Effector memory CD8-positive, alpha-beta T cell (primary cell): Measurements from ENCODE around the gene ATP1A4.

Source experiments
- ATAC-seq: fragments of 150-1000 bp; cut with Tn5 transposase; replicated peaks from 2 replicates; pipeline ENCODE4 v1.10.0; 2021; ENCODE audit warnings: mild to moderate bottlenecking, moderate library complexity
- DNase-seq, 3 experiments: peaks; one replicate each; pipeline ENCODE4 v3.0.0; 2021
- H3K27ac Mint-ChIP-seq, 2 donors: one replicate each; pipeline ENCODE4 v1.8.0; 2022; ENCODE audit warnings: mild to moderate bottlenecking in 2 of 2, mixed read lengths in 2 of 2, moderate library complexity in 2 of 2
- H3K27me3 Mint-ChIP-seq, 2 donors: one replicate each; pipeline ENCODE4 v1.8.0; 2022; ENCODE audit warnings: mixed read lengths in 2 of 2
- H3K36me3 Mint-ChIP-seq: one replicate; pipeline ENCODE4 v1.8.0; 2022; ENCODE audit warnings: mild to moderate bottlenecking, moderate library complexity, mixed read lengths; ENCODE audit not compliant: insufficient read depth
- H3K4me1 Mint-ChIP-seq, 2 donors: one replicate each; pipeline ENCODE4 v1.8.0; 2022; ENCODE audit warnings: low read depth in 2 of 2, mixed read lengths in 2 of 2
- H3K4me3 Mint-ChIP-seq, 2 donors: one replicate each; pipeline ENCODE4 v1.8.0; 2022; ENCODE audit warnings: mild to moderate bottlenecking in 2 of 2, mixed read lengths in 2 of 2, moderate library complexity in 2 of 2
- H3K9me3 Mint-ChIP-seq, 2 donors: one replicate each; pipeline ENCODE4 v1.8.0; 2022; ENCODE audit warnings: mixed read lengths in 2 of 2

Gene ATP1A4

DNA sequence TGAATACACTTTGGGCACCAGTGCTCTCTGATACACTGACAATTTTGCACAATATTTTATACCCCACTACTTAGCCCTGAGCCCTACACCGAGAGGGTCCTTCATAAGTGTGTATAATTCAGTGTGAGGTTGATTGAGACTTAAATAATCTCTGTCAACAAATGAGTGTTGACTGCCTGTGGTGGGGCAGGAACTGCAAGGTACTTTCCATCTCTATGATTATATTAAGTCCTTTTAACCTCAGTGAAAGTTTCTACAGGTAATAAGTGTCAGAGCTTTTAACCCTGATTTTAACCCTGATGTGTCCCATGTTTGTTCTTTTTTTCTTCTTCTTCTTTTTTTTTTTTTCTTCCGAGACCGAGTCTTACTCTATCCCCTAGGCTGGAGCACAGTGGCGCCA lies 44.7 kb downstream of the ATP1A4 start:
- Mint-ChIP-seq H3K27ac (no peak overlapping the region), H3K9me3 (no peaks in the 10 kb centered on the region), H3K4me1 (no peaks in the 10 kb centered on the region), H3K4me3 (no peak overlapping the region), H3K27me3 (no peaks in the 10 kb centered on the region), H3K36me3 (no peaks in the 10 kb centered on the region)
- ATAC-seq = no peak
- no peak for DNase-seq

GRCh38 chr1:160197231-160197630 lies 45.8 kb downstream of the ATP1A4 start:
- no peak overlapping the region for H3K27ac Mint-ChIP-seq
- H3K4me3 Mint-ChIP-seq = no peak overlapping the region
- ATAC-seq = no peak
- no peaks in the 10 kb centered on the region for H3K4me1 Mint-ChIP-seq
- no peaks in the 10 kb centered on the region for H3K36me3 Mint-ChIP-seq
- H3K9me3 Mint-ChIP-seq = no peaks in the 10 kb centered on the region
- no peaks in the 10 kb centered on the region for H3K27me3 Mint-ChIP-seq
- DNase-seq = no peak

GRCh38 chr1:160200786-160201185 lies 49.4 kb downstream of the ATP1A4 start:
- Mint-ChIP-seq H3K9me3 (no peaks in the 10 kb centered on the region), H3K27me3 (no peaks in the 10 kb centered on the region), H3K27ac (no peak overlapping the region), H3K4me3 (no peak overlapping the region), H3K4me1 (peaks cover 5 to 6% of the 10 kb centered on the region in 2 donors), H3K36me3 (peaks cover 4% of the 10 kb centered on the region)
- no peak for DNase-seq
- no peak for ATAC-seq

DNA sequence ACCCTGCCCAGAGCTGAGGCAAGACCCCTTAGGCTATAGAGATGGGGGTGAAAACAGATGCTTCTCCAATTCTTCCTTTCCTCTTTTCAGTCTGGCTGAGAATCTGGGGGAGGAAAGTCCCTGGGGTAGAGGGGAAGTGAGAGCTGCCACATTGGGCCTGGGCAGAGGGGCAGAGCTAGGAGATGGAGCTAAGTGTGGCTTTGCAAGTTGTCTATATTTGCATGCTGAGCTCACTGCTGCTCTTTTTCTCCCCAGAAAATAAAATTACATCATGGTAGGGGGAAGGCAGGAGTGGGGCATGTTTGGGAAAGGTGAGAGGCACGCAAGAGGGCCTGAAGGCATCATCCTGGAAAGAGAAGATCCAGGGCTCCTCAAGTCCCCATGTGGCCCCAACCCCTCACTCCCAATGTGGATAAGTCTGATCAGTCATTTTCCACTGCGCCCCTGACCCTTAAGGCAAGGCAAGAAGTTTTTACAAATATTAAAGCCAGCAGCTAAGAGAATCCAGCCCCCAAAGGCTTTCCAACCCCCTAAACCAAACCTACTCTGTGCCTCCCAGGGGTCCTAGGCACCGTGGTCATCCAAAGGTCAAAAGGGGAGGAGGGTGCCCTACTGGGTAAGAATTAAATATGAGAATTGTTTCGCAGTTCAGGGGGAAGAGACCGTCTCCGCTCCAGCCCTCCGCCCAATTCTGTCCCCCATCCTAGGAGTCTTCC lies 53.3 kb downstream of the ATP1A4 start:
- H3K9me3 Mint-ChIP-seq = no peaks in the 10 kb centered on the region
- DNase-seq = peak in 2 of 3 experiments; percentile 5 to 6
- H3K4me1 Mint-ChIP-seq = peaks cover 24 to 26% of the 10 kb centered on the region in 2 donors
- H3K27me3 Mint-ChIP-seq = no peaks in the 10 kb centered on the region
- peak; percentile 39 for ATAC-seq
- peak overlapping the region; percentile 21 to 90 for H3K27ac Mint-ChIP-seq
- H3K4me3 Mint-ChIP-seq = peak overlapping the region; percentile 83 to 89
- H3K36me3 Mint-ChIP-seq = peaks cover 4% of the 10 kb centered on the region

DNA sequence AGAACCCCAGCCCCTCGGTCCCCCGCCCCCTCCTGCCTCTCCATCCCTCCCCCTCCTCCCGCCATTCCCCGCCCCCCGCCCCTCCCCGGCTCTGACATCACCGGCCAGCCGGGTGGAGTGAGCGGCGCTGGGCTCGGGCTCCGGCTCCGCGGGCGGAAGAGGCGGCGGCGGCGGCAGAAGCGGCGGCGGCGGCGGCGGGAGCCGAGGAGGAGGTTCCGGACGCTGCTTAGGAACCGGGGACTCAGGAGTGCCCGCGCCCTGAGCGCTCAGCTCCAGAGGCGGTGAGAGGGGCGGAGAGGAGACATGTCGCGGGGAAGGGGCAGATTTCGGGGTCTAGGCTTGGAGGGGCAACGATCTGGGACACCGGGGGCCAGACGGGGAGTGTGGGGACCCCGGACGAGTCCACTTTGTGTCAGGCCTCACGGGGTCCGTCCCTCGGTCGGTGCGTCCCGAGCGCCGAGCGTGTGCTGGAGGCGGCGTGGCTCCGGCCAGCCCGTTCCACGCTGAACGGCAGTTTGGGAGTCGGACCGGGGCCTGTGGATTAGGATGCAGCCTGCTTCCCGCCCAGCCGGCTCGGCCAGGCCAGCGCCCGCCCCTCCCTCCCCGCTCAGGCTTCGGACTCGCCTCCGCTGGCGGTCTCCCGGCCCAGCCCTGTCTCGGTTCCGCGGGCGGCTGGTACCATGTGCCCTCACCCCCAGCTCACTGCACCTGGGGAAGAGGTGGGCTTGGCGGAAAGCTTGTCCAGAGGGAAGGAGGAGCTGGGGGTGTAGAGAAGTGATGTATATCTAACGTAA lies 54.0 kb downstream of the ATP1A4 start, which contains the start of gene PEA15:
TSS of gene PEA15 (plus strand) at position 143 of the 794 bp plus-strand sequence. CDS start 6,161 bp downstream, outside the sequence.
- H3K27me3 Mint-ChIP-seq = no peaks in the 10 kb centered on the region
- H3K27ac Mint-ChIP-seq = peak within 1 kb of the TSS; percentile 21 to 90
- peak; percentile 85 for ATAC-seq
- peaks cover 26 to 27% of the 10 kb centered on the region in 2 donors for H3K4me1 Mint-ChIP-seq
- peak within 1 kb of the TSS; percentile 83 to 89 for H3K4me3 Mint-ChIP-seq
- no peaks in the 10 kb centered on the region for H3K9me3 Mint-ChIP-seq
- DNase-seq = peak; percentile 49 to 59 (median 58)
- peaks cover 4% of the 10 kb centered on the region for H3K36me3 Mint-ChIP-seq

GRCh38 chr1:160206036-160206389 lies 54.6 kb downstream of the ATP1A4 start:
- H3K4me1 Mint-ChIP-seq = peaks cover 26 to 27% of the 10 kb centered on the region in 2 donors
- H3K36me3 Mint-ChIP-seq = peaks cover 4% of the 10 kb centered on the region
- peak; percentile 25 to 42 (median 27) for DNase-seq
- H3K27ac Mint-ChIP-seq = peak overlapping the region; percentile 21 to 90
- H3K27me3 Mint-ChIP-seq = no peaks in the 10 kb centered on the region
- ATAC-seq = peak; percentile 66
- H3K9me3 Mint-ChIP-seq = no peaks in the 10 kb centered on the region
- H3K4me3 Mint-ChIP-seq = peak overlapping the region; percentile 83 to 89

DNA sequence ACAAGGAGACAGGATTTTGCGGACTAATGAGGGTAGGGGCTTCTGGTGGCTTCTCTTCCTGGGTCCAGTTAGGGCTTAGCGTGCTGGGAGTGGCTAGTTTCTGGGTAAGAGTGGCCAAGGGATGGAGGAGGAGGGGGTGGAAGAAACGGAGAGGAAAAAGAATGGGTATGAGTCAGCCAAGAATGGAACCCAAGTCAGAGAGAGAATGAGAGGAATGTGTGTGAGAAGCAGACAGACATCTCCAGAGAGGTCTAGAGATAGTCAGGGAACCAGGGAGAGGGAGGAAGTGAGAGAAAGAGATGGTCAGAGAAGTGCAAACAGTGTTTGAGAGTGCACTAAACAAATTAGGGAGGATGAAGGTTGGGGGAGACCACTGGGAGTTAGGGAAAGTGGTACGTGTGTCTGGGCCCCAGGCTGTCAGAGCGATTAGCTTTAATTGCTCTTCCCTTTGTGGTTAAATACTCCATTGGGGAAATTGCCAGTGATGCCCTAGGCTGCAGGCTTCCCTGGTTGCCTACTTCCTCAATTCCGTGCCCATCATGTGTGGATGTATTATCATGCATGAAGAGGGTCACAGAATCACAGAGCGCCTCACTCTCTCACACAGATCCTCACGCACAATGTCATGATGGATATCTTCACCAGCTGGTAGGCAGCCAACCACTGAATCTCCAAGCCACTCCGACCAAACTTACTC lies 55.2 kb downstream of the ATP1A4 start:
- no peak for DNase-seq
- H3K27me3 Mint-ChIP-seq = no peaks in the 10 kb centered on the region
- peaks cover 26 to 27% of the 10 kb centered on the region in 2 donors for H3K4me1 Mint-ChIP-seq
- peak overlapping the region; percentile 83 to 89 for H3K4me3 Mint-ChIP-seq
- H3K36me3 Mint-ChIP-seq = peaks cover 4% of the 10 kb centered on the region
- ATAC-seq = no peak
- H3K9me3 Mint-ChIP-seq = no peaks in the 10 kb centered on the region
- peak overlapping the region; percentile 21 to 90 for H3K27ac Mint-ChIP-seq

- peak overlapping the region; percentile 21 to 90 for H3K27ac Mint-ChIP-seq
- H3K9me3 Mint-ChIP-seq = no peaks in the 10 kb centered on the region
Observed at GRCh38 chr1:160207118-160207650, 55.8 kb downstream of the ATP1A4 start.

DNA sequence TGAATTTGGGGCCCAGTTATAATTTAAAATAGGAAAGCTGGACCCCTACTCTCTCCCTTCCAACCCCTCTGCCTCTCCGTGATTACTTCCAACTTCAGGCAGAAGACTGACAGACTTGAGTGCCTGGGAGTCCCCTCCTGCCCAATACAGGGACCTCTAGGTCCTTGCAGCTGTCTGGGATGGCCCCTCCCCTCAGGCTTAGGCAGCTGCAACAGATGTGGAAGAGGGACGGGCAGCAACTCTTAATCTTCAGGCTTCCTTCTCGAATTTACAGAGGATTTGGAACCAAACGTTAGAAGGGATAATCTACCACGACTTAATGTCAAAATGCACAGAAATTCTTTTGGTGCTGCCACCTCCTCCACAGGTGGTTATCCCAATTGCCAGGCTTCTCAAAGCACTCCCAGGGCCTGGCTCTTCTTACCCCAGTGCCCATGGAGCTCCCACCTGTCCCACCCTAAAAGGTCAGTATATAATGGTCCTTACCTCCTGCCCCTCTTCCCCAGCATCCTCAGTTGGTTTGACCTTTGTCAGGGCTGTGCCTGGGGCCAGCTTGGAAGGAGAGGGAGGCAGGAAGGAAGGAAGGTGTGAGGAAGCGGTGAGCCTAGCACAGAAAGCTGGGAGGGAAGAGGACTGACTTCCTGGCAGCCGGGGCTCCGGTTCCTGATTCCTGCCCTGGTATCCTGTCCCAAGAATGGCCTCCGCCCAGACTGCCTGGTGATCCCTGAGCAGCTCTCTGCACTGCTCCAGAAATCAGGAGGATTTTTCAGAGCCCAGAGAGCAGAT lies 56.6 kb downstream of the ATP1A4 start:
- Mint-ChIP-seq H3K9me3 (no peaks in the 10 kb centered on the region), H3K27me3 (no peaks in the 10 kb centered on the region), H3K27ac (peak overlapping the region; percentile 21 to 90), H3K4me1 (peaks cover 26 to 27% of the 10 kb centered on the region in 2 donors), H3K36me3 (peaks cover 8% of the 10 kb centered on the region), H3K4me3 (no peak overlapping the region)
- no peak for DNase-seq
- no peak for ATAC-seq

More at GRCh38 chr1:160207118-160207650, 55.8 kb downstream of the ATP1A4 start:
- DNase-seq (no peak), ATAC-seq (no peak)
- H3K4me3 Mint-ChIP-seq = no peak overlapping the region
- H3K27me3 Mint-ChIP-seq = no peaks in the 10 kb centered on the region
- peaks cover 5% of the 10 kb centered on the region for H3K36me3 Mint-ChIP-seq
- peaks cover 26 to 27% of the 10 kb centered on the region in 2 donors for H3K4me1 Mint-ChIP-seq

DNA sequence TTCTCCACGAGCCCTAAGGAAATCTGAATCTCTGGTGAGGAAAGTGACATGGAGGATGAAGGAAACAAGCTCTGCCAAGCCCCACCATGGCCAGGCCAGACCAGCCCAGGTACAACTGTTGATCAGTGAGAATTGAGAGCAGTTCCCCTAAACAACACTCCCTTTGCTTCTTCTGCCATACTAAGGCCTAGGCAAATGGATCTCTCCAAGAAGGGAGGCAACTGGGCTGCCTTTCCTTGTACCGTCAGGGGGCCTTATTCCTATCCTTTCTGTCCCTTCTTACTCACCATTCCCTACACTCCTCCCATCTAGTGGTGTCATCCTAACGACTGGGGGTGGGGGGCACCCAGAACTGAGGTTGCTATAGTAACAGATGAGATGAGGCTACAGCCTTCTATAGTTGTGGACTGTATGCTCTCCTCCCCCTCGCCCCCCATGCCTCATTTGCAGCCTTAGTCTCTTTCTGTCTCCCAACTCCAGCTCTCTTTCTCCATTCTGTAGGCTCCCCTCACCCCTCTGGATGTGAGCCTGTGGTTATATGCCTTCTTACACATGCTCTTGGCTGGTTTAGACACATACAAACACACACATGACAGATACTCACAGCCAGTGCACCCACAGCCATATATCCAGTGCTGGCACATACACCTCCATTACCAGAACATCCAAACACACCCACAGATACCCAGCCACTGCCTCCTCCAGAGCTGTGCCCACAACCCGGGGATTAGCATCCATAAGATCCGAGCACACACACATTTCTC lies 57.3 kb downstream of the ATP1A4 start:
- ATAC-seq (no peak), DNase-seq (no peak)
- peaks cover 26 to 27% of the 10 kb centered on the region in 2 donors for H3K4me1 Mint-ChIP-seq
- H3K27me3 Mint-ChIP-seq = no peaks in the 10 kb centered on the region
- H3K4me3 Mint-ChIP-seq = no peak overlapping the region
- H3K9me3 Mint-ChIP-seq = no peaks in the 10 kb centered on the region
- peaks cover 11% of the 10 kb centered on the region for H3K36me3 Mint-ChIP-seq
- peak overlapping the region; percentile 21 to 90 for H3K27ac Mint-ChIP-seq

DNA sequence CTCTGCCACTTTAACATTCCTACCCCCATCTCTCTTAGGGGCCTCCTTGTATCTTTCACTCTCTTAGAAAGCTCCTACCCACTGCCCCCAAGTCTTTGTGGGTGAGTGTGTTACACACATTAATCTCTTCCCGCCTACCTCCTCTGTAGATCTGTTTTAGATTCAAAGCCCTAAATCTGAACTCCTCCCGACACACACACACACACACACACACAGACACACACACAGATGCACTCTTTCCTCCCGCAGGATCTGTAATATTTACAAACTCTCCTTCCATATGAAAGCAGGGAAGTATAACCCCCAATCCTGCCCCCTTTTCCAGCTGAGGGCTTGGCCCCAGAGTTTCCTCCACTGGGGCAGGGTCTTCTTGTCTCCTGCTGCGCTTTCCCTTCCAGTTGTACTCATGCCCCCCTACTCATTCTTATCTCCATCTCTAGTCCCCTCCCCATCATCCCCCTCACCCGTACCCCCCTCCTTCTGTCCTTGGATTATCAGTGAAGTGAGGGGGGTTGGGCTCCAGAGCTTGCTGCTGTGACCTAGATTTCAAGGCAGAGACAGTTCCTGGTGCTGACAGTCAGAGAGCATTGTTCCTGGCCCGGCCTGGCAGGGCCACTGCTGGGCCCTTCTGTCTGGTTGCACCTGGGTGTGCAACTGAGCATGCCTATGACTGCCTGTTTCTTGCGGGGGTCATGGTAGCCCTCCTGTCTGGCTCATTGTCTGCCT lies 58.1 kb downstream of the ATP1A4 start:
- Mint-ChIP-seq H3K4me1 (peaks cover 24% of the 10 kb centered on the region in 2 donors), H3K27ac (peak overlapping the region; percentile 21 to 90), H3K27me3 (no peaks in the 10 kb centered on the region), H3K4me3 (no peak overlapping the region), H3K9me3 (no peaks in the 10 kb centered on the region), H3K36me3 (peaks cover 11% of the 10 kb centered on the region)
- DNase-seq (no peak), ATAC-seq (no peak)
